ENCODE measurements around the gene KCNMB3. TPM values are rescaled to one million over a fixed set of nuclear protein-coding genes. Genes with fewer than 3 reads are reported as not detected.

The KCNMB3 gene
- total and polyA plus RNA-seq, 5 donors = 1.1 to 1.9 (median 1.3) TPM

GRCh38 chr3:179194931-179195330, 56.0 kb downstream of the KCNMB3 start:
- no peak overlapping the region for H3K4me3 ChIP-seq (ENCODE audit: low read length)
- H3K4me1 ChIP-seq (ENCODE audit: control insufficient read depth, insufficient read depth, low read length) = peaks cover 3% of the 10 kb centered on the region
- ATAC-seq (no peak), DNase-seq (no peak)
- no peak overlapping the region for H3K27ac ChIP-seq (ENCODE audit: low read length)
- 40% methylated on average over 4 of the region's 4 CpGs for WGBS
- intact Hi-C loops (cut with DNase I) = loop anchor here in 1 of 4 donors (5.0 kb wide), 1 partner anchor 48 kb away; the partner anchor contains the start of gene PIK3CA
- H3K27me3 ChIP-seq (ENCODE audit: control insufficient read depth, insufficient read depth) = no peaks in the 10 kb centered on the region
- H3K9me3 ChIP-seq (ENCODE audit: control insufficient read depth, low read length) = no peaks in the 10 kb centered on the region

Other genes with a start within 250 kb of the KCNMB3 start
- 10 to 100 TPM; 11.3 to 16.6 (median 14.7) TPM for gene ZMAT3, start 179.3 kb downstream of the KCNMB3 start, total RNA-seq
- 3.4 TPM for gene ZMAT3, start 179.3 kb downstream of the KCNMB3 start, polyA plus RNA-seq
- 10 to 100 TPM; 20.7 to 22.3 (median 21.7) TPM for gene PIK3CA, start 102.8 kb downstream of the KCNMB3 start, total RNA-seq
- gene PIK3CA, start 102.8 kb downstream of the KCNMB3 start, polyA plus RNA-seq = 4.6 TPM
- gene ZNF639, start 71.9 kb upstream of the KCNMB3 start, total RNA-seq = 10 to 100 TPM; 31.0 to 42.9 (median 34.2) TPM
- 19.0 TPM for gene ZNF639, start 71.9 kb upstream of the KCNMB3 start, polyA plus RNA-seq
- 10 to 100 TPM; 65.1 to 95.5 (median 74.9) TPM for gene MFN1, start 96.6 kb upstream of the KCNMB3 start, total RNA-seq
- gene MFN1, start 96.6 kb upstream of the KCNMB3 start, polyA plus RNA-seq = 20.9 TPM
- 10 to 100 TPM; 14.8 to 67.3 (median 17.3) TPM for gene GNB4, start 200.4 kb upstream of the KCNMB3 start, total RNA-seq
- gene GNB4, start 200.4 kb upstream of the KCNMB3 start, polyA plus RNA-seq = 10.5 TPM